ENCODE results near the gene SAMD11. TPM values are rescaled to one million over a fixed set of nuclear protein-coding genes. Genes with fewer than 3 reads are reported as not detected.

SAMD11 gene
- total and polyA plus RNA-seq, 2 of the 8 experiments (the other 6 are each of a cell fraction or from before 2014, with no cell fraction given): 0.18 to 0.30 TPM

GRCh38 chr1:980602-981395 lies 57.1 kb downstream of the SAMD11 start (continued):
- no peak for TF ChIP-seq CHD7 (IDR thresholded peaks at IDR 0.05; ENCODE audit: insufficient replicate concordance, low read length)
- TF ChIP-seq POU5F1 (IDR thresholded peaks at IDR 0.05; ENCODE audit: low read depth, low read length): no peak
- no peak for TF ChIP-seq TAF1 (IDR thresholded peaks at IDR 0.05; ENCODE audit: low read depth, low read length)
- no peak for TF ChIP-seq GTF2F1 (IDR thresholded peaks at IDR 0.05; ENCODE audit: borderline replicate concordance, low read depth, low read length)
